ENCODE measurements around the gene ZNRF1. TPM values are rescaled to one million over a fixed set of nuclear protein-coding genes. Genes with fewer than 3 reads are reported as not detected.

ZNRF1 gene
- total and polyA plus RNA-seq, 10 of the 15 experiments (the other 5 are each of a cell fraction or from before 2014, with no cell fraction given), result 5.8 to 25.9 (median 14.3) TPM

- H3K36me3 ChIP-seq (ENCODE audit: control insufficient read depth in 2 of 2, insufficient read depth in 2 of 2, low read length in 1 of 2), result no peaks in the 10 kb centered on the region
- SMC1A ChIA-PET (ENCODE audit: uncharacterized antibody, unreplicated experiment), result interaction anchor here (0.7 to 5.4 kb wide), 10 partner anchors 9 to 104 kb away, joined by 3 to 61 read pairs (median 5); partner anchors contain the start of genes WDR59 and ZNRF1
- no TSS peak for BruUV-seq (replicated peaks)
- no peak for TF ChIP-seq RCOR1 (conservative IDR thresholded peaks at IDR 0.05; ENCODE audit: low read depth, low read length)
- no peak for TF ChIP-seq KLF5 (IDR thresholded peaks at IDR 0.05; ENCODE audit: partially characterized antibody)
- TF ChIP-seq ZNF24 (IDR thresholded peaks at IDR 0.05), result no peak
- TF ChIP-seq MEF2B (IDR thresholded peaks at IDR 0.05; ENCODE audit: partially characterized antibody, poor library complexity, severe bottlenecking), result peak; percentile 82
- no peak for TF ChIP-seq RUNX3 (IDR thresholded peaks at IDR 0.05; ENCODE audit: low read length)
- no peak for TF ChIP-seq REST (IDR thresholded peaks at IDR 0.05; ENCODE audit: low read depth, low read length)
- no peak for TF ChIP-seq IKZF1 (conservative IDR thresholded peaks at IDR 0.05)
- no peak for TF ChIP-seq EGR1 (IDR thresholded peaks at IDR 0.05; ENCODE audit: borderline replicate concordance in 1 of 2, low read depth in 2 of 2, low read length in 2 of 2)
- peak; percentile 15; the same call in 1 of the 2 replicates for TF ChIP-seq SMC3 (IDR thresholded peaks at IDR 0.05; ENCODE audit: borderline replicate concordance, low read length)
- TF ChIP-seq FOXK2 (IDR thresholded peaks at IDR 0.05), result no peak
- 0% methylated on average over 1 of the region's 1 CpG for WGBS (ENCODE audit: insufficient coverage, insufficient replicate concordance, low lambda C conversion rate, missing lambda C conversion rate)
- peak overlapping the region; percentile 28 for H3K9ac ChIP-seq (ENCODE audit: control insufficient read depth, insufficient read depth, low read length)
- H2AFZ ChIP-seq (ENCODE audit: control insufficient read depth, low read depth, low read length), result no peak overlapping the region
- DNase-seq (ENCODE audit: low read depth, low spot score), result peak; percentile 50
- intact Hi-C loops (cut with micrococcal nuclease; ENCODE audit: unreplicated experiment) (no loop called here), in situ Hi-C loops (cut with MboI) (no loop called here)
- ATAC-seq, result peak; percentile 14
- H3K4me2 ChIP-seq (ENCODE audit: control insufficient read depth, insufficient read depth), result peak overlapping the region; percentile 80
- H3K9me3 ChIP-seq (replicated peaks; ENCODE audit: control insufficient read depth, insufficient read depth, low read length), result no peaks in the 10 kb centered on the region
- POLR2A ChIA-PET, result interaction anchor here (0.8 to 1.3 kb wide), 4 partner anchors 10 to 104 kb away, joined by 3 read pairs; partner anchors contain the start of gene WDR59
- peak overlapping the region; percentile 42; the same call in 1 of the 2 replicates for H3K4me3 ChIP-seq
- no peak for FAIRE-seq
- RAD21 ChIA-PET (ENCODE audit: unreplicated experiment), result interaction anchor here (0.7 to 8.1 kb wide), 6 partner anchors 10 to 102 kb away, joined by 3 to 46 read pairs (median 4); no protein-coding TSS in a partner anchor
- H3K4me1 ChIP-seq (ENCODE audit: control insufficient read depth, insufficient read depth, low read length), result peaks cover 44% of the 10 kb centered on the region
- H3K27me3 ChIP-seq (replicated peaks in 1 of 2; ENCODE audit: control insufficient read depth in 2 of 2, insufficient read depth in 2 of 2, low read length in 1 of 2), result no peaks in the 10 kb centered on the region
- H3K27ac ChIP-seq (ENCODE audit: control insufficient read depth, insufficient read depth), result peak overlapping the region; percentile 66
- no peaks in the 10 kb centered on the region for H4K20me1 ChIP-seq (ENCODE audit: control insufficient read depth, insufficient read depth)
- CTCF ChIA-PET, result interaction anchor here (1.0 to 2.1 kb wide), 7 partner anchors 9 to 104 kb away, joined by 3 to 11 read pairs (median 6); partner anchors contain the start of gene ZNRF1
- peaks cover 72% of the 10 kb centered on the region for H3K79me2 ChIP-seq (ENCODE audit: control insufficient read depth, insufficient read depth, low read length)
Measured at GRCh38 chr16:75007443-75007842, 8.6 kb downstream of the ZNRF1 start.

All from GM12878 (cell line).